Endothelial cell (in vitro differentiated cells): ENCODE measurements around the gene LAT. TPM values are rescaled to one million over a fixed set of nuclear protein-coding genes. Genes with fewer than 3 reads are reported as not detected.
"Not testable (repeated sequence)": the region's sequence is repeated elsewhere in the genome, so short reads cannot be mapped to it uniquely, and the experiment has no call there.

Source experiments
- DNase-seq: peaks from one replicate; pipeline ENCODE4 v3.0.0; 2021; ENCODE audit warnings: low spot score
- H3K27ac Mint-ChIP-seq: one replicate; pipeline ENCODE4 v1.8.0; 2021; ENCODE audit warnings: mixed read lengths, inconsistent platforms; ENCODE audit not compliant: unreplicated experiment
- H3K27me3 Mint-ChIP-seq: one replicate; pipeline ENCODE4 v1.8.0; 2021; ENCODE audit warnings: mild to moderate bottlenecking, moderate library complexity, mixed read lengths, inconsistent platforms; ENCODE audit not compliant: unreplicated experiment
- H3K36me3 Mint-ChIP-seq: one replicate; pipeline ENCODE4 v1.8.0; 2021; ENCODE audit warnings: mild to moderate bottlenecking, low read depth, mixed read lengths, inconsistent platforms; ENCODE audit not compliant: unreplicated experiment
- H3K4me1 Mint-ChIP-seq: one replicate; pipeline ENCODE4 v1.8.0; 2021; ENCODE audit warnings: mild to moderate bottlenecking, mixed read lengths, inconsistent platforms; ENCODE audit not compliant: unreplicated experiment
- H3K4me3 Mint-ChIP-seq: one replicate; pipeline ENCODE4 v1.8.0; 2021; ENCODE audit warnings: mild to moderate bottlenecking, mixed read lengths, inconsistent platforms; ENCODE audit not compliant: unreplicated experiment
- H3K9me3 Mint-ChIP-seq: one replicate; pipeline ENCODE4 v1.8.0; 2021; ENCODE audit warnings: mixed read lengths, inconsistent platforms; ENCODE audit not compliant: unreplicated experiment
- CTCF ChIP-seq: fragments of 200-600 bp; sonication (generic); IDR thresholded peaks from one replicate; pipeline ENCODE4 v1.5.0; 2021; ENCODE audit warnings: antibody characterized with exemption; ENCODE audit not compliant: unreplicated experiment
- total RNA-seq: library from RNA; stranded (reverse); fragmentation: NEBNext Ultra II Directional; extraction: Animal tissue kit (Norgen Biotek cat#: 25700); gene quantifications from one replicate; pipeline ENCODE4 v1.2.1, GENCODE V29; 2021; ENCODE audit not compliant: unreplicated experiment

The LAT gene
- total RNA-seq, 1 donor from 2014 or later: 5.4 TPM

- no peak for TF ChIP-seq CTCF
- Mint-ChIP-seq H3K4me3 (no peak overlapping the region), H3K27me3 (peaks cover 4% of the 10 kb centered on the region), H3K9me3 (no peaks in the 10 kb centered on the region), H3K4me1 (peaks cover 4% of the 10 kb centered on the region), H3K27ac (no peak overlapping the region), H3K36me3 (no peaks in the 10 kb centered on the region)
- DNase-seq: no peak
These were observed 47.5 kb upstream of the LAT start for GRCh38 chr16:28937222-28937876.

- DNase-seq: no peak
- no peaks in the 10 kb centered on the region for H3K36me3 Mint-ChIP-seq
- H3K27ac Mint-ChIP-seq: no peak overlapping the region
- H3K9me3 Mint-ChIP-seq: no peaks in the 10 kb centered on the region
- H3K4me1 Mint-ChIP-seq: peaks cover 4% of the 10 kb centered on the region
- peaks cover 7% of the 10 kb centered on the region for H3K27me3 Mint-ChIP-seq
- TF ChIP-seq CTCF: no peak
- no peak overlapping the region for H3K4me3 Mint-ChIP-seq
These were observed 46.1 kb upstream of the LAT start for GRCh38 chr16:28938721-28939120.

GRCh38 chr16:28939825-28940224 is 45.0 kb upstream of the LAT start:
- not testable (repeated sequence) for H3K4me3 Mint-ChIP-seq, H3K27ac Mint-ChIP-seq, H3K4me1 Mint-ChIP-seq, H3K27me3 Mint-ChIP-seq, DNase-seq, H3K9me3 Mint-ChIP-seq, H3K36me3 Mint-ChIP-seq

- DNase-seq: no peak
- Mint-ChIP-seq H3K4me1 (peaks cover 8% of the 10 kb centered on the region), H3K9me3 (no peaks in the 10 kb centered on the region), H3K4me3 (no peak overlapping the region), H3K27ac (no peak overlapping the region), H3K36me3 (no peaks in the 10 kb centered on the region), H3K27me3 (peaks cover 5% of the 10 kb centered on the region)
- no peak for TF ChIP-seq CTCF
These were observed 41.6 kb upstream of the LAT start for GRCh38 chr16:28943281-28943680.

- Mint-ChIP-seq H3K27me3 (peaks cover 7% of the 10 kb centered on the region), H3K27ac (no peak overlapping the region), H3K4me3 (no peak overlapping the region), H3K36me3 (no peaks in the 10 kb centered on the region), H3K4me1 (peaks cover 8% of the 10 kb centered on the region), H3K9me3 (no peaks in the 10 kb centered on the region)
- DNase-seq: no peak
- no peak for TF ChIP-seq CTCF
These were observed 38.2 kb upstream of the LAT start for GRCh38 chr16:28946681-28947080.
